Sigmoid colon (tissue), 7 donors: ENCODE measurements around the gene ITGA11. TPM values are rescaled to one million over a fixed set of nuclear protein-coding genes. Genes with fewer than 3 reads are reported as not detected.

Source experiments
- DNase-seq: peaks from one replicate; pipeline ENCODE4 v3.0.0-alpha.2; 2019
- H3K27ac ChIP-seq, 4 donors: fragments of 200-600 bp; sonication (generic); one replicate each; pipeline ENCODE4 v1.5.1; 2016 to 2019; ENCODE audit warnings: mild to moderate bottlenecking in 1 of 4
- H3K27me3 ChIP-seq, 3 donors: fragments of 200-600 bp; sonication (generic); one replicate each; pipeline ENCODE4 v1.5.1; 2019; ENCODE audit warnings: mild to moderate bottlenecking in 1 of 3
- H3K36me3 ChIP-seq, 4 donors: fragments of 200-600 bp; sonication (generic); one replicate each; pipeline ENCODE4 v1.5.1; 2016 to 2019
- H3K4me1 ChIP-seq, 4 donors: fragments of 200-600 bp; sonication (generic); one replicate each; pipeline ENCODE4 v1.5.1; 2017 to 2019
- H3K4me3 ChIP-seq, 4 donors: fragments of 200-600 bp; sonication (generic); one replicate each; pipeline ENCODE4 v1.5.1; 2017 to 2019; ENCODE audit warnings: mild to moderate bottlenecking in 2 of 4, moderate library complexity in 1 of 4
- H3K9me3 ChIP-seq, 4 donors: fragments of 200-600 bp in 3 of 4; sonication (generic) in 3 of 4; one replicate each; pipeline versions ENCODE4 v1.5.1 to v1.6.1; 2013 to 2019
- CTCF ChIP-seq, 4 experiments: fragments of 450-650 bp in 3 of 4; fragments of 200-600 bp in 1 of 4; IDR thresholded peaks; one replicate each; pipeline ENCODE4 v1.5.1; 2016 to 2019; ENCODE audit warnings: antibody characterized with exemption in 4 of 4, mild to moderate bottlenecking in 3 of 4, moderate library complexity in 2 of 4
- EP300 ChIP-seq, 4 donors: sonication (generic); formaldehyde crosslinking; IDR thresholded peaks; one replicate each; pipeline ENCODE4 v1.6.1; 2017; ENCODE audit warnings: antibody characterized with exemption in 4 of 4
- POLR2A ChIP-seq, 2 donors: fragments of 450-650 bp; IDR thresholded peaks; one replicate each; pipeline ENCODE4 v1.6.1; 2016; ENCODE audit warnings: antibody characterized with exemption in 2 of 2, mild to moderate bottlenecking in 2 of 2, moderate library complexity in 2 of 2
- POLR2AphosphoS5 ChIP-seq, 4 donors: sonication (generic); formaldehyde crosslinking; IDR thresholded peaks; one replicate each; pipeline ENCODE4 v1.6.1; 2017; ENCODE audit warnings: antibody characterized with exemption in 4 of 4
- WGBS, 2 donors: extraction: QIAGEN DNeasy Blood & Tissue Kit; methylation state at CpG; one replicate each; pipeline ENCODE4 v1.1.7; 2013; 5-methylcytosine and 5-hydroxymethylcytosine counted together
- intact Hi-C: fragments of 100-400 bp; cut with DNase I; formaldehyde crosslinking; loops from one replicate; pipeline ENCODE4 v1.15.1; 2023
- polyA plus RNA-seq, 3 donors: library from polyadenylated mRNA; stranded (reverse); fragments of 200-250 nt; gene quantifications; one replicate each; pipeline ENCODE4 v1.2.3, GENCODE V29; 2013
- total RNA-seq, 4 donors: library from RNA; depleted of rRNA; stranded (reverse); fragments of >200 nt; gene quantifications; one replicate each; pipeline ENCODE4 v1.1.0, GENCODE V29; 2016
- donor health status: healthy with polysubstance abuse.
- donor health status: Bipolar disorder and iron deficiency.
- donor health status: healthy.

ITGA11 gene
- total and polyA plus RNA-seq, 7 donors: 0.71 to 6.1 (median 1.2) TPM

- H3K4me3 ChIP-seq: no peak overlapping the region
- intact Hi-C loops: no loop called here
- no peaks in the 10 kb centered on the region for H3K36me3 ChIP-seq
- H3K27me3 ChIP-seq: no peaks in the 10 kb centered on the region
- H3K27ac ChIP-seq: no peak overlapping the region
- no peak for DNase-seq
- WGBS, 2 donors: 88 to 93% methylated on average over 22 of the region's 22 CpGs
- peaks cover 0 to 5% (median 2%) of the 10 kb centered on the region in 4 donors for H3K4me1 ChIP-seq
- TF ChIP-seq POLR2AphosphoS5 (IDR thresholded peaks at IDR 0.05) (no peak), CTCF (IDR thresholded peaks at IDR 0.05) (no peak), POLR2A (IDR thresholded peaks at IDR 0.05) (no peak), EP300 (IDR thresholded peaks at IDR 0.05) (no peak)
- H3K9me3 ChIP-seq: no peaks in the 10 kb centered on the region
Observed at GRCh38 chr15:68310804-68311463, 121.0 kb downstream of the ITGA11 start.

- Histone ChIP-seq H3K4me1 (peaks cover 0 to 5% (median 2%) of the 10 kb centered on the region in 4 donors), H3K9me3 (no peaks in the 10 kb centered on the region)
- intact Hi-C loops: no loop called here
Observed at GRCh38 chr15:68310178-68310803, 121.7 kb downstream of the ITGA11 start.

GRCh38 chr15:68309024-68309423 is 122.9 kb downstream of the ITGA11 start:
- Histone ChIP-seq H3K27ac (no peak overlapping the region), H3K36me3 (no peaks in the 10 kb centered on the region), H3K4me1 (peaks cover 0 to 5% (median 2%) of the 10 kb centered on the region in 4 donors), H3K9me3 (no peaks in the 10 kb centered on the region), H3K27me3 (no peaks in the 10 kb centered on the region), H3K4me3 (no peak overlapping the region)
- intact Hi-C loops: loop anchor here (5.0 to 10.0 kb wide), 2 partner anchors 243 to 366 kb away; no protein-coding TSS in a partner anchor
- WGBS, 2 donors: 66 to 83% methylated on average over 3 of the region's 3 CpGs
- TF ChIP-seq POLR2A (IDR thresholded peaks at IDR 0.05): no peak
- TF ChIP-seq EP300 (IDR thresholded peaks at IDR 0.05): no peak
- no peak for TF ChIP-seq CTCF (IDR thresholded peaks at IDR 0.05)
- no peak for TF ChIP-seq POLR2AphosphoS5 (IDR thresholded peaks at IDR 0.05)
- no peak for DNase-seq

More at GRCh38 chr15:68310178-68310803, 121.7 kb downstream of the ITGA11 start:
- H3K36me3 ChIP-seq: no peaks in the 10 kb centered on the region
- no peak overlapping the region for H3K27ac ChIP-seq
- no peak overlapping the region for H3K4me3 ChIP-seq
- TF ChIP-seq POLR2AphosphoS5 (IDR thresholded peaks at IDR 0.05) (no peak), EP300 (IDR thresholded peaks at IDR 0.05) (no peak), CTCF (IDR thresholded peaks at IDR 0.05) (no peak), POLR2A (IDR thresholded peaks at IDR 0.05) (no peak)
- no peak for DNase-seq
- no peaks in the 10 kb centered on the region for H3K27me3 ChIP-seq
- whole genome bisulfite sequencing, 2 donors: 44 to 68% methylated on average over 7 of the region's 7 CpGs

GRCh38 chr15:68307131-68307928 is 124.6 kb downstream of the ITGA11 start:
- no peak overlapping the region for H3K27ac ChIP-seq
- intact Hi-C loops: loop anchor here (5.0 to 10.0 kb wide), 2 partner anchors 245 to 367 kb away; no protein-coding TSS in a partner anchor
- 81 to 85% methylated on average over 14 of the region's 14 CpGs for WGBS, 2 donors
- DNase-seq: no peak
- no peaks in the 10 kb centered on the region for H3K9me3 ChIP-seq
- H3K36me3 ChIP-seq: no peaks in the 10 kb centered on the region
- H3K4me1 ChIP-seq: peaks cover 0 to 5% (median 2%) of the 10 kb centered on the region in 4 donors
- TF ChIP-seq POLR2A (IDR thresholded peaks at IDR 0.05): no peak
- no peaks in the 10 kb centered on the region for H3K27me3 ChIP-seq
- H3K4me3 ChIP-seq: no peak overlapping the region

- DNase-seq: no peak
- TF ChIP-seq EP300 (IDR thresholded peaks at IDR 0.05): no peak
- TF ChIP-seq POLR2AphosphoS5 (IDR thresholded peaks at IDR 0.05): no peak
- no peak for TF ChIP-seq CTCF (IDR thresholded peaks at IDR 0.05)
- TF ChIP-seq POLR2A (IDR thresholded peaks at IDR 0.05): no peak
- no peak overlapping the region for H3K27ac ChIP-seq
- no peaks in the 10 kb centered on the region for H3K27me3 ChIP-seq
- intact Hi-C loops: loop anchor here (5.0 to 10.0 kb wide), 2 partner anchors 247 to 369 kb away; no protein-coding TSS in a partner anchor
- peaks cover 0 to 5% (median 2%) of the 10 kb centered on the region in 4 donors for H3K4me1 ChIP-seq
- H3K9me3 ChIP-seq: no peaks in the 10 kb centered on the region
- no peak overlapping the region for H3K4me3 ChIP-seq
- WGBS, 2 donors: 48 to 71% methylated on average over 6 of the region's 6 CpGs
- H3K36me3 ChIP-seq: no peaks in the 10 kb centered on the region
Observed at GRCh38 chr15:68305420-68305871, 126.5 kb downstream of the ITGA11 start.
